ENCODE measurements around the gene COL26A1.

DNA sequence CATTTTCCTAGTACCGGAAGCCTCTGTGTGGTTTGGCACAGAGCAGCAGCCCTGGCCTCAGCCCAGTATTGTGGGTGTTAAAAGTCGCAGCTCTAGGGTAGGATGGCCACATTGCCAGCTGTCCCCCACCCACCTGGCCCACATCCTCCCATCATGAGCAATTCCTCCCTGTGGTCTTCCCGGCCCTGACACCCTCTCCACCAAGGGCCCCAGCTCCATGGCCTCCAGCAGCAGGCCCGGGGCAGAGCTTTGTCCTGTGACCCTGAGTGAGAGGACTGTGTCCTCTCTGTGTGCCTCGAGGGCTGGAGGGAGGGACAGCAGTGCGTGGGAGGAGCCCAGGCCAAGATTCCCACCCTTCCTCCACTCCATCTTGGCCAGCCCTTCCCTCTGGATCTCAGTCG lies 172.7 kb downstream of the COL26A1 start:
- TF ChIP-seq, protein P1, sequence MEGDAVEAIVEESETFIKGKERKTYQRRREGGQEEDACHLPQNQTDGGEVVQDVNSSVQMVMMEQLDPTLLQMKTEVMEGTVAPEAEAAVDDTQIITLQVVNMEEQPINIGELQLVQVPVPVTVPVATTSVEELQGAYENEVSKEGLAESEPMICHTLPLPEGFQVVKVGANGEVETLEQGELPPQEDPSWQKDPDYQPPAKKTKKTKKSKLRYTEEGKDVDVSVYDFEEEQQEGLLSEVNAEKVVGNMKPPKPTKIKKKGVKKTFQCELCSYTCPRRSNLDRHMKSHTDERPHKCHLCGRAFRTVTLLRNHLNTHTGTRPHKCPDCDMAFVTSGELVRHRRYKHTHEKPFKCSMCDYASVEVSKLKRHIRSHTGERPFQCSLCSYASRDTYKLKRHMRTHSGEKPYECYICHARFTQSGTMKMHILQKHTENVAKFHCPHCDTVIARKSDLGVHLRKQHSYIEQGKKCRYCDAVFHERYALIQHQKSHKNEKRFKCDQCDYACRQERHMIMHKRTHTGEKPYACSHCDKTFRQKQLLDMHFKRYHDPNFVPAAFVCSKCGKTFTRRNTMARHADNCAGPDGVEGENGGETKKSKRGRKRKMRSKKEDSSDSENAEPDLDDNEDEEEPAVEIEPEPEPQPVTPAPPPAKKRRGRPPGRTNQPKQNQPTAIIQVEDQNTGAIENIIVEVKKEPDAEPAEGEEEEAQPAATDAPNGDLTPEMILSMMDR (IDR thresholded peaks at IDR 0.05) = no peak
- no peak for TF ChIP-seq POLR2A (IDR thresholded peaks at IDR 0.05)
